ENCODE data around the gene SLC16A5. TPM values are rescaled to one million over a fixed set of nuclear protein-coding genes. Genes with fewer than 3 reads are reported as not detected.

SLC16A5 gene
- total RNA-seq, 4 donors from 2014 or later = 1.5 to 7.9 (median 6.9) TPM

DNA sequence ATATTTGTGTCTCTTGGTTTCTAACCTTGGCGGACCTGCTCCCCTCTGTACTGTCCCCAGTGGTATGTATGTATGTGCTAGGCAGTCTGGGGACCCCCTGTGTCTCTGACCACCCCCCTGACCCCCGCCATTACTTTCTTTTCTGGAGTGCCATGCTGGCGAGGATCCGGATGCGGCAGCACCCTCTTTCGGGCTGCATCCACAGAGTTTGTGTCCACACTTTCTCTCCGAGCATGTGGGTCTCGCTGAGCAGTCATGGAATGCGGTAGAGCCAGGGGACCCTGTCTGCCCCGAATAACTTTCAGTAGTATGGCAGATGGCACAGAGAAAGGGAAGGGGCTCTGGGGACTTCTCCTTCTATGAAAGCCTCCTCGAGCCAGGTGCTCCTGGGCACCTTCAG is 23.7 kb upstream of the SLC16A5 start:
- no peak for DNase-seq
- Histone ChIP-seq H3K36me3 (peaks cover 0 to 47% of the 10 kb centered on the region in 2 donors), H3K4me1 (peaks cover 16 to 18% of the 10 kb centered on the region in 2 donors), H3K4me3 (no peak overlapping the region), H3K27me3 (no peaks in the 10 kb centered on the region), H3K27ac (no peak overlapping the region), H3K9me3 (no peaks in the 10 kb centered on the region)
- ATAC-seq = no peak
- intact Hi-C loops (cut with DNase I; ENCODE audit: low total_unique reads) (loop anchor here (5.0 to 10.0 kb wide), 2 partner anchors 111 to 138 kb away; no protein-coding TSS in a partner anchor), in situ Hi-C loops (cut with MboI; ENCODE audit: low sequenced_read_pairs in 4 of 4) (no loop called here)
- TF ChIP-seq, protein P1, sequence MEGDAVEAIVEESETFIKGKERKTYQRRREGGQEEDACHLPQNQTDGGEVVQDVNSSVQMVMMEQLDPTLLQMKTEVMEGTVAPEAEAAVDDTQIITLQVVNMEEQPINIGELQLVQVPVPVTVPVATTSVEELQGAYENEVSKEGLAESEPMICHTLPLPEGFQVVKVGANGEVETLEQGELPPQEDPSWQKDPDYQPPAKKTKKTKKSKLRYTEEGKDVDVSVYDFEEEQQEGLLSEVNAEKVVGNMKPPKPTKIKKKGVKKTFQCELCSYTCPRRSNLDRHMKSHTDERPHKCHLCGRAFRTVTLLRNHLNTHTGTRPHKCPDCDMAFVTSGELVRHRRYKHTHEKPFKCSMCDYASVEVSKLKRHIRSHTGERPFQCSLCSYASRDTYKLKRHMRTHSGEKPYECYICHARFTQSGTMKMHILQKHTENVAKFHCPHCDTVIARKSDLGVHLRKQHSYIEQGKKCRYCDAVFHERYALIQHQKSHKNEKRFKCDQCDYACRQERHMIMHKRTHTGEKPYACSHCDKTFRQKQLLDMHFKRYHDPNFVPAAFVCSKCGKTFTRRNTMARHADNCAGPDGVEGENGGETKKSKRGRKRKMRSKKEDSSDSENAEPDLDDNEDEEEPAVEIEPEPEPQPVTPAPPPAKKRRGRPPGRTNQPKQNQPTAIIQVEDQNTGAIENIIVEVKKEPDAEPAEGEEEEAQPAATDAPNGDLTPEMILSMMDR (IDR thresholded peaks at IDR 0.05 in 4 of 5, conservative IDR thresholded peaks at IDR 0.05 in 1 of 5) = no peak
- no peak for TF ChIP-seq POLR2A (IDR thresholded peaks at IDR 0.05)

DNA sequence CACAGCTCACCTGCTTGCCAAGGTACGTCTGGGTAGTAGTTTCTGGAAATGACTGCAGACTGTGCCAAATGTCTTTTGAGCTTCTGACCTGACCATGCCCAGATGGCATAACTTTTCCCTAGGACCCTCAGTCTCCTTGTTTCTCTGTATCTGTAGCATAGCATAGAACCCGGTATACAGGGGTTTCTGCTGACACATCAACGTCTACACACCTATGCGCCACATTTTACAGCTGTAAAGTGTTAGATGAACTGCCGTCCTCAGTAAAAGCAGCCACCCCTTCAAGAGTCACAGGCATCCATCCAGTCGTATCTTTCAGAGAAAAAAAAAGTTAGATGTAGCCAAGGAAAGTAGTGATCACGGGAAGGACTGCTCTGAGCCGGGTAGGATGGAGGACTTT is 23.3 kb upstream of the SLC16A5 start:
- TF ChIP-seq POLR2A (IDR thresholded peaks at IDR 0.05) = no peak
- TF ChIP-seq, protein P1 (IDR thresholded peaks at IDR 0.05 in 4 of 5, conservative IDR thresholded peaks at IDR 0.05 in 1 of 5) = no peak
- H3K27ac ChIP-seq = no peak overlapping the region
- no peak overlapping the region for H3K4me3 ChIP-seq
- ATAC-seq = no peak
- peaks cover 0 to 47% of the 10 kb centered on the region in 2 donors for H3K36me3 ChIP-seq
- H3K27me3 ChIP-seq = no peaks in the 10 kb centered on the region
- in situ Hi-C loops (cut with MboI; ENCODE audit: low sequenced_read_pairs in 4 of 4) = no loop called here
- intact Hi-C loops (cut with DNase I; ENCODE audit: low total_unique reads) = loop anchor here (5.0 to 10.0 kb wide), 2 partner anchors 110 to 138 kb away; no protein-coding TSS in a partner anchor
- H3K9me3 ChIP-seq = no peaks in the 10 kb centered on the region
- no peak for DNase-seq
- H3K4me1 ChIP-seq = peaks cover 12 to 14% of the 10 kb centered on the region in 2 donors

DNA sequence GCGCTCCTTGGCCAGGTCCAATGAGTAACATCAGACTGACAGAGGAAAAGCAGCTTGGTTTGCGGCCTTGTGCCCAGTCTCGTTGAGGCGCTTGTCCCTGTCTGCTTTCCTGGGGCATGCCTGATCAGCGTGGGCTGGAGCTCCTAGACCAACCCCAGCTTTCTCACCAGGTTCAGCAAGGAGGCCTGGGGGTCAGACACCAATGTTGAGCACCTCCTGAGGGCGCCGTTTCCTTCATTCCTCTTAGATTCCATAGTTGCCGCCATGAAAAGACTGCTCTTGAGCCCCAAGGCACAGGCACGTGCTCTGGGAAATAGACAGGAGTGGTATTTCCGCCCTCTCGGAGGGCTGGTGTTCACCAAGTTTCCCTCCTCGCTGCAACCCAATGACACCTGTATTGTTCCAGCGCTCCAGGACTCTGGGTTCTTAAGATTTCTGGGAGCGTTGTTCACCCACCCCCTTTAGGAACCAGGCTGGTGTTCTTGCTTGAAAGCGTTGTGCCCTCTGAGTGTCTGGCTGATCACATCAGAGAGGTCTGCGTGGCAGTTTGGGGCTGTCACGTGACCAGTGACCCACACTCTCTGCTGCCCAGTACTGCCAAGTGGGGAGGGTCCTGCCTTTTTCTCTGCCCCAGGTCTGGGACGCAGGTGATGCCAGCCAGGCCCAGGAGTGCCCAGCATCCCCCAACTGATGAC is 22.7 kb upstream of the SLC16A5 start:
- no peaks in the 10 kb centered on the region for H3K27me3 ChIP-seq
- H3K36me3 ChIP-seq = peaks cover 0 to 47% of the 10 kb centered on the region in 2 donors
- TF ChIP-seq, protein P1 (IDR thresholded peaks at IDR 0.05 in 4 of 5, conservative IDR thresholded peaks at IDR 0.05 in 1 of 5) = no peak
- TF ChIP-seq POLR2A (IDR thresholded peaks at IDR 0.05) = no peak
- no peaks in the 10 kb centered on the region for H3K9me3 ChIP-seq
- intact Hi-C loops (cut with DNase I; ENCODE audit: low total_unique reads) = loop anchor here (5.0 to 10.0 kb wide), 2 partner anchors 110 to 137 kb away; no protein-coding TSS in a partner anchor
- H3K27ac ChIP-seq = no peak overlapping the region
- ATAC-seq (no peak), DNase-seq (no peak)
- in situ Hi-C loops (cut with MboI; ENCODE audit: low sequenced_read_pairs in 4 of 4) = no loop called here
- no peak overlapping the region for H3K4me3 ChIP-seq
- H3K4me1 ChIP-seq = peaks cover 8 to 9% of the 10 kb centered on the region in 2 donors

DNA sequence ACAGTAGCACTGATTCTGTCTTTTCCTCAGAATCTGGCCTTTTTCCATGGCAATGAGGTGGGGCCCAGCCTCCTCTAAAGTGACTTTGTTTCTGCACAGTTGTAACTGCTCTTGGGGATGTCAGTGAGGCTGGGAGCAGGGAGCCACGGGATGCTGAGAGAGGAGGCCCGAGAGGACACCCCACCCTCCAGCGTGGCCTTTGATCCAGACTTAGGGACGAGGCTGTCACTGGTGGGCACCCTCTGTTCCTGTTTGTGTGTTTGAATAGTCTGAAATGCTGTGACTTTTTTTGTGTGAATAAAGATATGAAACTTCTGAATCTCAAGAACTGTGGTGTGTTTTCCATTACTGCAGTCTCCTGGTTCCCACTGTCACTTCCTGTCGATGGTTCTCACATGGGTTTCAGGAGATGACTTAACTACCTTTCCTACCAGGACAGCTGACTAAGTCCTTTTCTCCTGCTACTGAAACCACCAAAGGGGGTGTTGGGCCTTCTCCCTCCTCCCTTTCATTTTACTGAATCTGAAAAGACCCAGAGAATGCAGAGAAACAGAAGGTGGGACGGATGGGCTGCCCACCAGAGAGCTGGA is 22.1 kb upstream of the SLC16A5 start:
- no peak overlapping the region for H3K4me3 ChIP-seq
- in situ Hi-C loops (cut with MboI; ENCODE audit: low sequenced_read_pairs in 4 of 4) = no loop called here

More for the DNA sequence above, 22.1 kb upstream of the SLC16A5 start:
- intact Hi-C loops (cut with DNase I; ENCODE audit: low total_unique reads) = loop anchor here (10.0 kb wide), 1 partner anchor 109 kb away; no protein-coding TSS in a partner anchor
- Histone ChIP-seq H3K27me3 (no peaks in the 10 kb centered on the region), H3K27ac (no peak overlapping the region), H3K9me3 (no peaks in the 10 kb centered on the region), H3K36me3 (peaks cover 0 to 47% of the 10 kb centered on the region in 2 donors), H3K4me1 (peaks cover 2% of the 10 kb centered on the region in 2 donors)
- ATAC-seq (no peak), DNase-seq (no peak)
- no peak for TF ChIP-seq POLR2A (IDR thresholded peaks at IDR 0.05)
- TF ChIP-seq, protein P1 (IDR thresholded peaks at IDR 0.05 in 4 of 5, conservative IDR thresholded peaks at IDR 0.05 in 1 of 5) = no peak
